Mesenteric fat pad (tissue), 1 donor: ENCODE measurements around the gene IL36G. TPM values are rescaled to one million over a fixed set of nuclear protein-coding genes. Genes with fewer than 3 reads are reported as not detected.
"Not testable (repeated sequence)": the region's sequence is repeated elsewhere in the genome, so short reads cannot be mapped to it uniquely, and the experiment has no call there.

Experiments
- DNase-seq: peaks from one replicate; pipeline ENCODE4 v3.0.0-alpha.2; 2020; ENCODE audit warnings: low spot score
- long read RNA-seq: library from polyadenylated mRNA; unstranded; transcript quantifications from one replicate; pipeline ENCODE4 v2.0.0, GENCODE V29; 2020
- total RNA-seq: library from RNA; stranded (reverse); fragmentation: NEBNext Ultra II Directional; extraction: Animal tissue kit (Norgen Biotek cat#: 25700); gene quantifications from one replicate; pipeline ENCODE4 v1.2.1, GENCODE V29; 2021
- donor health status: DM: yes; HTN: yes; CAD: no.

The IL36G gene
- total RNA-seq, result not detected
- long read RNA-seq, result 0 reads

- no peak for DNase-seq
These were observed at the start of gene IL36G for GRCh38 chr2:112977559-112978056. TSS of gene IL36G (plus strand) at chr2:112978006. CDS start at chr2:112978639, 633 bp downstream.

GRCh38 chr2:112933261-112933660 is 44.5 kb upstream of the IL36G start:
- DNase-seq, result no peak

GRCh38 chr2:112934117-112934516 is 43.7 kb upstream of the IL36G start:
- not testable (repeated sequence) for DNase-seq

GRCh38 chr2:112936927-112937232 is 40.9 kb upstream of the IL36G start:
- no peak for DNase-seq

- no peak for DNase-seq
These were observed 38.9 kb upstream of the IL36G start for GRCh38 chr2:112938904-112939303.

GRCh38 chr2:112939425-112939824 is 38.4 kb upstream of the IL36G start:
- DNase-seq, result no peak

GRCh38 chr2:112940859-112941625 is 36.8 kb upstream of the IL36G start:
- DNase-seq, result no peak

GRCh38 chr2:112941753-112942653 is 35.8 kb upstream of the IL36G start:
- no peak for DNase-seq

GRCh38 chr2:112942654-112943002 is 35.2 kb upstream of the IL36G start:
- DNase-seq, result no peak

- DNase-seq, result no peak
These were observed 32.8 kb upstream of the IL36G start for GRCh38 chr2:112944971-112945370.

GRCh38 chr2:112946086-112946485 is 31.7 kb upstream of the IL36G start:
- no peak for DNase-seq

- no peak for DNase-seq
These were observed 30.4 kb upstream of the IL36G start for GRCh38 chr2:112947374-112947773.

GRCh38 chr2:112949456-112949855 is 28.4 kb upstream of the IL36G start:
- DNase-seq, result no peak

GRCh38 chr2:112954364-112954763 is 23.4 kb upstream of the IL36G start:
- DNase-seq, result no peak

GRCh38 chr2:112957511-112957910 is 20.3 kb upstream of the IL36G start:
- no peak for DNase-seq

GRCh38 chr2:112958428-112959108 is 19.2 kb upstream of the IL36G start:
- no peak for DNase-seq

- no peak for DNase-seq
These were observed 18.5 kb upstream of the IL36G start for GRCh38 chr2:112959109-112959812.

- DNase-seq, result no peak
These were observed 17.5 kb upstream of the IL36G start for GRCh38 chr2:112960230-112960825.

- no peak for DNase-seq
These were observed 15.3 kb upstream of the IL36G start for GRCh38 chr2:112962308-112963175.

GRCh38 chr2:112967023-112967422 is 10.8 kb upstream of the IL36G start:
- no peak for DNase-seq
